Measurements from ENCODE around the gene CYB5R4. TPM values are rescaled to one million over a fixed set of nuclear protein-coding genes. Genes with fewer than 3 reads are reported as not detected.
"Not testable (repeated sequence)": the region's sequence is repeated elsewhere in the genome, so short reads cannot be mapped to it uniquely, and the experiment has no call there.

The CYB5R4 gene
- total RNA-seq, 6 experiments from 2014 or later = 3.6 to 7.9 (median 5.1) TPM

DNA sequence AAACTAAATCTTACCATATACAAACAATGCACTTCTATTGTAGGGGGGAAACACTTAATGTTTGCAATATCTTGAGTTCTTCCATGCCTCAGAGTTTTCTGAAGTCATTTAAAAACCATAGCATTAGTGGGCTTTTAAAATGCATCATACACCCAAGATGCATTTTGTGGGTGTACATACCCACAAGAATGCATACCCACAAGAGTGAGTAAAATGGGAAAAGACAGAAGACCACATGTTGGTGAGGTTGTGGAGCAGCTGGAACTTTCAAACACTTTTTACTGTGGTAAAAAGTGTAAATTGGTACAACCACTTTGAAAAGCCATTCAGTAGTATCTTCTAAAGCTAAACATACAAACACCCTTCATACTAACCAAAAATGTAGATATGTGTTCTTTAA, 57.5 kb downstream of the CYB5R4 start:
- TF ChIP-seq, protein P1, sequence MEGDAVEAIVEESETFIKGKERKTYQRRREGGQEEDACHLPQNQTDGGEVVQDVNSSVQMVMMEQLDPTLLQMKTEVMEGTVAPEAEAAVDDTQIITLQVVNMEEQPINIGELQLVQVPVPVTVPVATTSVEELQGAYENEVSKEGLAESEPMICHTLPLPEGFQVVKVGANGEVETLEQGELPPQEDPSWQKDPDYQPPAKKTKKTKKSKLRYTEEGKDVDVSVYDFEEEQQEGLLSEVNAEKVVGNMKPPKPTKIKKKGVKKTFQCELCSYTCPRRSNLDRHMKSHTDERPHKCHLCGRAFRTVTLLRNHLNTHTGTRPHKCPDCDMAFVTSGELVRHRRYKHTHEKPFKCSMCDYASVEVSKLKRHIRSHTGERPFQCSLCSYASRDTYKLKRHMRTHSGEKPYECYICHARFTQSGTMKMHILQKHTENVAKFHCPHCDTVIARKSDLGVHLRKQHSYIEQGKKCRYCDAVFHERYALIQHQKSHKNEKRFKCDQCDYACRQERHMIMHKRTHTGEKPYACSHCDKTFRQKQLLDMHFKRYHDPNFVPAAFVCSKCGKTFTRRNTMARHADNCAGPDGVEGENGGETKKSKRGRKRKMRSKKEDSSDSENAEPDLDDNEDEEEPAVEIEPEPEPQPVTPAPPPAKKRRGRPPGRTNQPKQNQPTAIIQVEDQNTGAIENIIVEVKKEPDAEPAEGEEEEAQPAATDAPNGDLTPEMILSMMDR (IDR thresholded peaks at IDR 0.05) = no peak
- no peak for TF ChIP-seq POLR2A (IDR thresholded peaks at IDR 0.05)
- no peak overlapping the region for H3K4me3 ChIP-seq
- H3K27me3 ChIP-seq = no peaks in the 10 kb centered on the region
- no peaks in the 10 kb centered on the region for H3K36me3 ChIP-seq
- no peaks in the 10 kb centered on the region for H3K9me3 ChIP-seq
- H3K4me1 ChIP-seq = no peaks in the 10 kb centered on the region
- intact Hi-C loops (cut with DNase I) = no loop called here
- ATAC-seq (no peak), DNase-seq (no peak)
- no peak overlapping the region for H3K27ac ChIP-seq

DNA sequence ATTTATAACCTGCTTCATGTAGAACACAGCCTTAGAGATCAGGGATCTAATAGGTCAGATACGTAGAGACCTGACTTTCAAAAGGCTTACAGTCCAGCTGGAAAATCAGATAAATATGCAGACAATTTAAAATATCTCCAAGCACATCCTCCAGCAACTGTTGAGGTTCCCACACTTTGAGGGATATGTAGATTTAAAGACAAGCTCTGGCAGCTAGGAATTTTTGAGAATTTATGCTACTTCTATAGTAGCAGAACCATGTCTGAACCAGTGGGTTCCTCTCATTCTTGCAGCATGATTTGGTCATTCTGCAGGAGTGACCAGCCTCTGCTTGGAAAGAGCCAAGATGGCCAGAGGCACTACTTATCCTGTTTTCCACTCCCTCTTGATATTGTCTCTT, 60.5 kb downstream of the CYB5R4 start:
- no peak overlapping the region for H3K27ac ChIP-seq
- no peaks in the 10 kb centered on the region for H3K36me3 ChIP-seq
- WGBS (ENCODE audit: insufficient coverage, low coverage, low lambda C conversion rate, missing lambda C conversion rate) = 100% methylated on average over 1 of the region's 1 CpG
- intact Hi-C loops (cut with DNase I) = no loop called here
- H3K27me3 ChIP-seq = no peaks in the 10 kb centered on the region
- TF ChIP-seq, protein P1 (IDR thresholded peaks at IDR 0.05) = no peak
- no peak for TF ChIP-seq POLR2A (IDR thresholded peaks at IDR 0.05)
- H3K4me3 ChIP-seq = no peak overlapping the region
- H3K4me1 ChIP-seq = no peaks in the 10 kb centered on the region
- H3K9me3 ChIP-seq = no peaks in the 10 kb centered on the region
- DNase-seq (no peak), ATAC-seq (no peak)

DNA sequence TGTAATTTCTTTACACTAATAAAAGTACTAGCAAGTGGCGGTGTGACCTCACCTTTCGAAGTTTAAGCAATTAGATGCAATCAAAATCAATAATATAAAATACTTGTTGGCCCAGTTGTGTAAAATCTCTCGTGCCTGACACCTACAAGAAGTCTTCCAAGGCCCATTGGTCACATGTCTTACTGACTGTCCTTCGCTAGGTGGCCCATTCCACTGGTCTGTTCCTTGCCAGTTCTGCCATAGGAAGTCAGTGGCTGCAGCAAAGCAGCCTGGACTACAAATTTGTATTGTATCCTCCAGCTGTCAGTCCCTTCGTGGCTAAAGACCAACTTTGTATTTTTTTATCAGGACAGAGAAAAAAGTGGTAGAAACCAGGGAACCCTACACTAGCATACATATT, 61.8 kb downstream of the CYB5R4 start:
- intact Hi-C loops (cut with DNase I) = no loop called here
- no peak overlapping the region for H3K27ac ChIP-seq
- TF ChIP-seq, protein P1 (IDR thresholded peaks at IDR 0.05) = no peak
- TF ChIP-seq POLR2A (IDR thresholded peaks at IDR 0.05) = no peak
- no peaks in the 10 kb centered on the region for H3K9me3 ChIP-seq
- H3K27me3 ChIP-seq = no peaks in the 10 kb centered on the region
- H3K4me3 ChIP-seq = no peak overlapping the region
- H3K36me3 ChIP-seq = no peaks in the 10 kb centered on the region
- DNase-seq (no peak), ATAC-seq (no peak)
- no peaks in the 10 kb centered on the region for H3K4me1 ChIP-seq
- WGBS (ENCODE audit: insufficient coverage, low coverage, low lambda C conversion rate, missing lambda C conversion rate) = 89% methylated on average over 5 of the region's 5 CpGs

DNA sequence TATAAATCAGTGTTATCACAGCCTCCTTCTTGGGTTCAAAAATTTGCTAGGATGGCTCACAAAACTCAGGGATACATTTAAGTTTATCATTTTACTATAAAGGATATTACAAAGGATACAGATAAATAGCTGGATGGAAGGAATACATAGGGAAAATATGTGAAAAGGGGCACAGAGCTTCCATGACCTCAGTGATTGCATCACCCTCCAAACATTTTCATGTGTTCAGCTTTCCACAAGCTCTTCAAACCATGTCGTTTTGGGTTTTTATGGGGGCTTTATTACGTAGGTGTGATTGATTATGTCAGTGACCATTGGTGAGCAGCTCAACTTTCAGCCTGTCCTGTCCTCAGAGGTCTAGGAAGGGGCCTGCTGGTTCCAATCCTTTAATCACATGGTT, 68.0 kb downstream of the CYB5R4 start:
- no peaks in the 10 kb centered on the region for H3K9me3 ChIP-seq
- H3K4me1 ChIP-seq = no peaks in the 10 kb centered on the region
- no peak overlapping the region for H3K4me3 ChIP-seq
- intact Hi-C loops (cut with DNase I) = no loop called here
- WGBS (ENCODE audit: insufficient coverage, low coverage, low lambda C conversion rate, missing lambda C conversion rate) = 55% methylated on average over 1 of the region's 2 CpGs
- no peak for ATAC-seq
- DNase-seq = no peak
- H3K27ac ChIP-seq = no peak overlapping the region
- no peak for TF ChIP-seq POLR2A (IDR thresholded peaks at IDR 0.05)
- H3K27me3 ChIP-seq = no peaks in the 10 kb centered on the region
- H3K36me3 ChIP-seq = no peaks in the 10 kb centered on the region

DNA sequence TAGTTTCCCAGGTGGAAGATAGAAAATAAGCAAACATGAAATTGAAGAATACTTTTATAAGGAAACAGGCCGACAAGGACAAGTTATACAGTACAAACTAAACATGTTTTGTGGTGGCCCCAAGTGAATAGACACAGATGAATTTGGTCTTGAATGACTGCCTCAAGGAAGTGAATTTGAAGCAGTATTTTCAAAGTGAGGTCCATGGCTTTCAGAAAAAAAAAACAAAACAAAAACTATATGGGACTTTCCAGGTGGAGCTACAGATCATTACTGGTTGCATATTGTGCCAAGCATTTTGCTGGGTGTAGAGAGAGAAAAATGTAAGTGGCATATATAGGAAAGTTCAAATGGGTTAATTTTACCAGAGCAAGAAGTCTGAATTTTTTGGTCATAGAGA, 68.8 kb downstream of the CYB5R4 start:
- Histone ChIP-seq H3K4me1 (no peaks in the 10 kb centered on the region), H3K9me3 (no peaks in the 10 kb centered on the region), H3K4me3 (no peak overlapping the region), H3K27me3 (no peaks in the 10 kb centered on the region), H3K36me3 (no peaks in the 10 kb centered on the region), H3K27ac (no peak overlapping the region)
- WGBS (ENCODE audit: insufficient coverage, low coverage, low lambda C conversion rate, missing lambda C conversion rate) = 91% methylated on average over 1 of the region's 1 CpG
- DNase-seq = no peak
- TF ChIP-seq, protein P1 (IDR thresholded peaks at IDR 0.05) = no peak
- intact Hi-C loops (cut with DNase I) = no loop called here
- no peak for ATAC-seq

DNA sequence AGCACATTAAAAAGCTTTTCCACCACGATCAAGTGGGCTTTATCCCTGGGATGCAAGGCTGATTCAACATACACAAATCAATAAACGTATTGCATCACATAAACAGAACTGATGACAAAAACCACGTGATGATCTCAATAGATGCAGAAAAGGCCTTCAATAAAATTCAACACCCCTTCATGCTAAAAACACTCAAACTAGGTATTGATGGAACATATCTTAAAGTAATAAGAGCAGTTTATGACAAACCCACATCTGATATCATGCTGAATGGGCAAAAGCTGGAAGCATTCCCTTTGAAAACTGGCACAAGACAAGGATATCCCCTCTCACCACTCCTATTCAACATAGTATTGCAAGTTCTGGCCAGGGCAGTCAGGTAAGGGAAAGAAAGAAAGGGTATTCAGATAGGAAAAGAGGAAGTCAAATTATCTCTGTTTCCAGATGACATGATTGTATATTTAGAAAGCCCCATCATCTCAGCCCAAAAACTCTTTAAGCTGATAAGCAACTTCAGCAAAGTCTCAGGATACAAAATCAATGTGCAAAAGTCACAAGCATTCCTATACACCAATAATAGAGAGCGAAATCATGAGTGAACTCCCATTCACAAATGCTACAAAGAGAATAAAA, 86.8 kb downstream of the CYB5R4 start:
- DNase-seq; H3K27me3 ChIP-seq; H3K4me1 ChIP-seq; intact Hi-C loops (cut with DNase I); ATAC-seq; H3K4me3 ChIP-seq; H3K27ac ChIP-seq; H3K36me3 ChIP-seq; H3K9me3 ChIP-seq: not testable (repeated sequence)
- 81% methylated on average over 4 of the region's 4 CpGs for WGBS (ENCODE audit: insufficient coverage, low coverage, low lambda C conversion rate, missing lambda C conversion rate)

DNA sequence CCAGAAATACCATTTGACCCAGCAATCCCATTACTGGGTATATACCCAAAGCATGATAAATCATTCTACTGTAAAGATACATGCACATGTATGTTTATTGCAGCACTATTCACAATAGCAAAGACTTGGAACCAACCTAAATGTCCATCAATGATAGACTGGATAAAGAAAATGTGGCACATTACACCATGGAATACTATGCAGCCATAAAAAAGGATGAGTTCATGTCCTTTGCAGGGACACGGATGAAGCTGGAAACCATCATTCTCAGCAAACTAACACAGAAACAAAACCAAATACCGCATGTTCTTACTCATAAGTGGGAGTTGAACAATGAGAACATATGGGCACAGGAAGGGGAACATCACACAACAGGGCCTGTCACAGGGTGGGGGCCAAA, 88.5 kb downstream of the CYB5R4 start:
- 90% methylated on average over 2 of the region's 2 CpGs for WGBS (ENCODE audit: insufficient coverage, low coverage, low lambda C conversion rate, missing lambda C conversion rate)
- intact Hi-C loops (cut with DNase I); H3K9me3 ChIP-seq: not testable (repeated sequence)

More for the DNA sequence above, 88.5 kb downstream of the CYB5R4 start:
- not testable (repeated sequence) for ATAC-seq, H3K4me1 ChIP-seq, H3K36me3 ChIP-seq, H3K4me3 ChIP-seq, H3K27ac ChIP-seq, DNase-seq, H3K27me3 ChIP-seq

Measured in right lobe of liver (tissue), 6 donors.